Endodermal cell (in vitro differentiated cells): ENCODE measurements around the gene TBC1D2B. TPM values are rescaled to one million over a fixed set of nuclear protein-coding genes. Genes with fewer than 3 reads are reported as not detected.
"Not testable (repeated sequence)": the region's sequence is repeated elsewhere in the genome, so short reads cannot be mapped to it uniquely, and the experiment has no call there.

Source experiments
- DNase-seq: peaks from one replicate; pipeline ENCODE4 v3.0.0-alpha.2; 2017
- H3K27ac ChIP-seq: 2 replicates; pipeline ENCODE4 v1.5.1; 2013; ENCODE audit warnings: mild to moderate bottlenecking, low read depth, low read length, moderate library complexity
- H3K27me3 ChIP-seq: 2 replicates; pipeline ENCODE4 v1.6.1; 2013; ENCODE audit warnings: mild to moderate bottlenecking, low read length, moderate library complexity; ENCODE audit not compliant: insufficient read depth, control insufficient read depth, poor library complexity, severe bottlenecking
- H3K36me3 ChIP-seq: 2 replicates; pipeline ENCODE4 v1.7.0; 2013; ENCODE audit warnings: mild to moderate bottlenecking, low read length, moderate library complexity; ENCODE audit not compliant: control insufficient read depth, insufficient read depth
- H3K4me1 ChIP-seq: one replicate; pipeline ENCODE4 v1.7.0; 2013; ENCODE audit warnings: low read length; ENCODE audit not compliant: control insufficient read depth, insufficient read depth
- H3K4me3 ChIP-seq: 2 replicates; pipeline ENCODE4 v1.5.1; 2013; ENCODE audit warnings: mild to moderate bottlenecking, low read length, moderate library complexity
- H3K9ac ChIP-seq: 2 replicates; pipeline ENCODE4 v1.6.1; 2013; ENCODE audit warnings: mild to moderate bottlenecking, low read length, moderate library complexity; ENCODE audit not compliant: poor library complexity, severe bottlenecking; ENCODE audit errors: extremely low read depth
- H3K9me3 ChIP-seq: 2 replicates; pipeline ENCODE4 v1.6.1; 2013; ENCODE audit warnings: mild to moderate bottlenecking, low read length, moderate library complexity; ENCODE audit not compliant: control insufficient read depth
- H3K27ac Mint-ChIP-seq: 2 replicates; pipeline ENCODE4 v1.8.0; 2020; ENCODE audit warnings: mixed read lengths
- H3K27me3 Mint-ChIP-seq: 2 replicates; pipeline ENCODE4 v1.8.0; 2021; ENCODE audit warnings: mild to moderate bottlenecking, mixed read lengths; ENCODE audit not compliant: insufficient read depth
- H3K36me3 Mint-ChIP-seq: 2 replicates; pipeline ENCODE4 v1.8.0; 2020; ENCODE audit warnings: low read depth, mixed read lengths
- H3K4me1 Mint-ChIP-seq: 2 replicates; pipeline ENCODE4 v1.8.0; 2020; ENCODE audit warnings: mixed read lengths
- H3K4me3 Mint-ChIP-seq: 2 replicates; pipeline ENCODE4 v1.8.0; 2020; ENCODE audit warnings: mild to moderate bottlenecking, moderate library complexity, mixed read lengths
- H3K9me3 Mint-ChIP-seq: 2 replicates; pipeline ENCODE4 v1.8.0; 2020; ENCODE audit warnings: mild to moderate bottlenecking, mixed read lengths
- WGBS, 2 experiments: methylation state at CpG; one replicate each; pipeline versions ENCODE4 v1.1.5 to v1.1.7; 2013; ENCODE audit warnings: missing lambda C conversion rate in 2 of 2, mixed read lengths in 1 of 2; ENCODE audit not compliant: insufficient coverage in 1 of 2, insufficient read length in 1 of 2; 5-methylcytosine and 5-hydroxymethylcytosine counted together
- total RNA-seq, 2 donors: library from RNA; stranded (reverse); fragmentation: NEBNext Ultra II Directional in 1 of 2; extraction: Animal tissue kit (Norgen Biotek cat#: 25700) in 1 of 2; gene quantifications; 2 replicates in 1 of 2; 3 replicates in 1 of 2; pipeline ENCODE4 v1.2.1, GENCODE V29; 2021
- TF ChIP-seq, protein P1 (sequence below): fragments of 200-600 bp; sonication (generic); conservative IDR thresholded peaks from 2 replicates; pipeline ENCODE4 v1.5.0; 2021; ENCODE audit warnings: antibody characterized with exemption, mild to moderate bottlenecking

TBC1D2B gene
- total RNA-seq, 2 donors from 2014 or later, result 13.8 to 23.8 TPM

DNA sequence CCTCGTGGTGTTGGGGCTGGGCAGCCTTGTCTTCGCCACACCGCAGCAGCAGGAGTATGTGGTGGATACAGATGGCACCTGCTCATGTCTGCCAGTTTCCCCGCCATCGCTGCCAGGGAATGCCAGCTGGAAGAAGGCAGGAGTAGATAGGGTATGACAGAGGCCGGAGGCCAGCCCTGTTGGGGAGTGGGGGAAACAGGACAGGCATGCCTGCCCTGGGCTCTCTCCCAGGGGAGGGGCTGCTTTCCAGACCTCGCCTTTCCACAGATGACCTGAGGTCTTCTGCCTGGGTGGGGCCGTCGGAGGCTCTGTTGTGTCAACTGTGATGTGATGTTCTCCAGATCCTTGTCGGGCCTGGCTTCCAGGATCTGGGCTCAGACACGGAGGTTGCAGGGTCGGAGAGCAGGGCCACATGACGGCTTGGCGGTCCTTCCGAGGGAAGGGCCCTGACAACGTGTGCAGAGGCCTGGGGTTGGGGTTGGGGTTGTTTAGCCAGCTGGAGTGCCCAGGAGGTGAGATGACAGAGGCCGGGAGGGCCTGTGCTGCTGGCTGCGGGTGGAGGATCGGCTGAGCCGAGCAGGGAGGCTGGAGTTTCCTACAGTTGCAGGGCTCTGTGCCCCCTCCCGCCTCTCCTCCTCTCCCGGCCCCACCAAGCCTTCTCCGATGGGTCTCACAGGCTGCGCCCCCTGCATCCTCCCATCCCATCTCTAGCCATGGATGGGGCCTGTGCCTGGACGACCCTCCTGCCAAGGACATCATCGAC, 102.0 kb downstream of the TBC1D2B start:
- 93 to 97% methylated on average over 16 to 26 of the region's 26 CpGs for WGBS, 2 experiments
- TF ChIP-seq, protein P1, sequence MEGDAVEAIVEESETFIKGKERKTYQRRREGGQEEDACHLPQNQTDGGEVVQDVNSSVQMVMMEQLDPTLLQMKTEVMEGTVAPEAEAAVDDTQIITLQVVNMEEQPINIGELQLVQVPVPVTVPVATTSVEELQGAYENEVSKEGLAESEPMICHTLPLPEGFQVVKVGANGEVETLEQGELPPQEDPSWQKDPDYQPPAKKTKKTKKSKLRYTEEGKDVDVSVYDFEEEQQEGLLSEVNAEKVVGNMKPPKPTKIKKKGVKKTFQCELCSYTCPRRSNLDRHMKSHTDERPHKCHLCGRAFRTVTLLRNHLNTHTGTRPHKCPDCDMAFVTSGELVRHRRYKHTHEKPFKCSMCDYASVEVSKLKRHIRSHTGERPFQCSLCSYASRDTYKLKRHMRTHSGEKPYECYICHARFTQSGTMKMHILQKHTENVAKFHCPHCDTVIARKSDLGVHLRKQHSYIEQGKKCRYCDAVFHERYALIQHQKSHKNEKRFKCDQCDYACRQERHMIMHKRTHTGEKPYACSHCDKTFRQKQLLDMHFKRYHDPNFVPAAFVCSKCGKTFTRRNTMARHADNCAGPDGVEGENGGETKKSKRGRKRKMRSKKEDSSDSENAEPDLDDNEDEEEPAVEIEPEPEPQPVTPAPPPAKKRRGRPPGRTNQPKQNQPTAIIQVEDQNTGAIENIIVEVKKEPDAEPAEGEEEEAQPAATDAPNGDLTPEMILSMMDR, result no peak
- no peaks in the 10 kb centered on the region for H3K9me3 Mint-ChIP-seq
- no peaks in the 10 kb centered on the region for H3K36me3 Mint-ChIP-seq
- no peaks in the 10 kb centered on the region for H3K27me3 ChIP-seq
- no peaks in the 10 kb centered on the region for H3K9me3 ChIP-seq
- no peak for DNase-seq
- no peaks in the 10 kb centered on the region for H3K4me1 Mint-ChIP-seq
- H3K4me3 ChIP-seq, result no peak overlapping the region
- no peaks in the 10 kb centered on the region for H3K4me1 ChIP-seq
- H3K9ac ChIP-seq, result no peak overlapping the region
- H3K36me3 ChIP-seq, result no peaks in the 10 kb centered on the region
- no peaks in the 10 kb centered on the region for H3K27me3 Mint-ChIP-seq
- H3K27ac ChIP-seq, result no peak overlapping the region
- H3K4me3 Mint-ChIP-seq, result no peak overlapping the region
- H3K27ac Mint-ChIP-seq, result no peak overlapping the region

DNA sequence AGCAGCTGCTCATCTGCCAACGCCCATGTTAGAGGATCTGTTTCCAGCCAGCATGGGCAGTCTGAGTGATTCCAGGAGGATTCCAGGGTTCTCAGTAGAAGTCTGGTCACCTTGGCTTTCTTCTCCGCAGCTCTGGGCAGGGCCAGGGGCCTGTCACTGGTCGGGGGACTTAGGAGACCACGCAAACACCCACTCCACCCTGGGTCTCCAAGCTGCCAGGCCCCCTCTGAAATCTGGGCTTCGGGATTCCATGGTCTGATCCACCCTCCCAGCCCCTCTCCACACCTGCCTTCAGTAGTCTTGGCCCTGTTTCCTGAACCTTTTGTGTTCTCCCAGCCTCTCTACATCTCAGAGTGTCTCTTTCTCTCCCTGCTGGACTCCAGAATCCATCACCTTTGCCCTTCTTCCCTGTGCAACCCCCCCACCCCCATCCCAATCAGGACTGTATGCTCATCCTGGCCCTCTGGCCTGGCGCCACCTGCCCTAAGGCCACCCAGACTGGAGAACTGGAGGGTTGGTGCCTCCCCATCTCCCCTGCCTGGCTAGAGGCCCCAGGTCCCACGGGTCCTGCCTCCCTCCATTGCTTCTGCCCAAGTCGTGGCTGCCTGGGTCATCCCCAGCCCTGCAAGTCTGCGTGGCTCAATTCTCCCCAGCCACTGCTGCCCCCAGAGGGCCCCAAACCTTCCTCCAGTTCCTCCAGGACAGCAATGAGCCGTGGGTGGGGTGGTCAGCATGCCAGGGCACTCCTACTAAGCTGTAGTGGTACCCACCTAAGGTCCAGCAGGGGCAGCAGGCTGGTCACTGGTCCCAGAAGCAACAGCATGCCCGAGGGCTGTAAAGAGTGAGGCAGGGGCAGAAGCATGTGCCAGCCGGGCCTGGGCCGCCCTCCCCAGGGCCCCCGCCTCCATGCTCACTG, 102.8 kb downstream of the TBC1D2B start:
- H3K27ac Mint-ChIP-seq, result no peak overlapping the region
- DNase-seq, result no peak
- Histone ChIP-seq H3K36me3 (no peaks in the 10 kb centered on the region), H3K27me3 (no peaks in the 10 kb centered on the region), H3K9ac (no peak overlapping the region), H3K27ac (no peak overlapping the region), H3K9me3 (no peaks in the 10 kb centered on the region), H3K4me3 (no peak overlapping the region), H3K4me1 (no peaks in the 10 kb centered on the region)
- TF ChIP-seq, protein P1, result no peak
- H3K36me3 Mint-ChIP-seq, result no peaks in the 10 kb centered on the region
- H3K4me1 Mint-ChIP-seq, result no peaks in the 10 kb centered on the region
- no peaks in the 10 kb centered on the region for H3K27me3 Mint-ChIP-seq
- no peaks in the 10 kb centered on the region for H3K9me3 Mint-ChIP-seq
- H3K4me3 Mint-ChIP-seq, result no peak overlapping the region
- 86 to 100% methylated on average over 7 to 14 of the region's 14 CpGs for WGBS, 2 experiments

DNA sequence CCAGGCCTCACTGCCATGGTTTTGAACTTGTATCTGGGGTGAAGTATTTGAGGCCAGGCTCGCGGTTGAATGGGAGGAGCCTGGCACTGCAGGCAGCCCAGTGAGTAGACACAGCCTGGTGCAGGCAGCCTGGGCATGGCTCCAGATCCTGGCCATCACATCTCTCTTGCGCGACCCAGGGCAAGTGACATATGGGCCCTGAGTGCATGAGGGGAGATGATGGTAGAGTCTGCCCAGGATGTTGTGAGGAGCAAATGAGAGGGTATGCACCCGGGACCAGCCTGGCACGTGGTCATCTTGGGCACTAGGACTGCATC, 103.5 kb downstream of the TBC1D2B start:
- Mint-ChIP-seq H3K36me3 (no peaks in the 10 kb centered on the region), H3K4me3 (no peak overlapping the region), H3K27ac (no peak overlapping the region), H3K9me3 (no peaks in the 10 kb centered on the region), H3K4me1 (no peaks in the 10 kb centered on the region), H3K27me3 (no peaks in the 10 kb centered on the region)
- no peaks in the 10 kb centered on the region for H3K4me1 ChIP-seq
- no peaks in the 10 kb centered on the region for H3K36me3 ChIP-seq
- H3K9me3 ChIP-seq, result no peaks in the 10 kb centered on the region
- TF ChIP-seq, protein P1, result no peak
- H3K4me3 ChIP-seq, result no peak overlapping the region
- no peak overlapping the region for H3K9ac ChIP-seq
- WGBS, 2 experiments, result 87 to 88% methylated on average over 1 to 6 of the region's 6 CpGs
- H3K27ac ChIP-seq, result no peak overlapping the region
- no peak for DNase-seq
- H3K27me3 ChIP-seq, result no peaks in the 10 kb centered on the region

DNA sequence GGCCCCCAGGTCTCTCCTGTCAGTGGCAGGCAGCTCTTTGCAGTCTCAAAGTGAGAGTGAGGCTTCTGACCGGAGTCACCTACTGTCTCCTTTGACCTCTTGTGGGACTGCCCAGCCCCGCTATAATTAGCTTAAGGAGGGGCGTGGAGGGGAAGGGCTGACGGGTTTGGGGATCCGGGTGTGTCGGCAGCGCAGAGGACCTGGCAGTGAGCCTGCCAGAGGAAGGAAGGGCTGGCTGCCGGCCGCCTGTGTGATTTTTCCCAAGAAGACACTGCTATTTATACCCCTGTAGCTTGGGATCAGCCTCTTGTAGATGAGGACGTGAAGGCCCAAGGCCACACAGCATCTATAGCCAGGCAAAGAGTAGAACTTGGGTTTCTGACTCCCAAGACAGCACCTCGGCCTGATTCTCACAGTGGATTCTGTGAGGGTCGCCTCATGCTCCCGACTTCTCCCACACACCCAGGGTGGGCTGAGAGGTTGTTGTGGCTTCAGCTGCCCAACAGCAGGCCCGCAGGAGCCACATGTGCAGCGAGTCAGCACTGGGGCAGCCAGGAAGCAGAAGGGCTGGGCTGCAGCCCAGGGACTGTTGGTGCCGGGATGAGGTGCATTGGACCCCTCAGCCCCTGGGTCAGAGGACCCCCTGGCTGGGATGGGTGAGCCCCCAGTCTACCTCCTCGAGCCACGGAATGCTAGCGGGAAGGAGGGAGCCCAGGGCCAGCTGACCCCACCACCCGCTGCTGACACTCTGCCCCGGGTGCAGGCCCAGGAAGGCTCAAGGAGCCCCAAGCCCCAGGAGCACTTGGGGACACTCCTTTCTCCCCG, 104.0 kb downstream of the TBC1D2B start:
- WGBS, 2 experiments, result 92 to 100% methylated on average over 1 to 7 of the region's 22 CpGs

More for the DNA sequence above, 104.0 kb downstream of the TBC1D2B start:
- not testable (repeated sequence) for H3K9me3 Mint-ChIP-seq, DNase-seq, H3K36me3 ChIP-seq, H3K27me3 ChIP-seq, H3K9me3 ChIP-seq, H3K27ac ChIP-seq, H3K4me3 ChIP-seq, H3K4me1 Mint-ChIP-seq, H3K27ac Mint-ChIP-seq, H3K36me3 Mint-ChIP-seq, H3K27me3 Mint-ChIP-seq, H3K4me1 ChIP-seq, H3K9ac ChIP-seq, H3K4me3 Mint-ChIP-seq
